LNCaP clone FGC (cell line): ENCODE measurements around the gene RARS2.
A peak's percentile ranks its signal among the peaks of the same experiment; 100 is the strongest.

ENCODE experiments used
- DNase-seq: peaks from one replicate; pipeline ENCODE4 v3.0.0-alpha.2; 2011; ENCODE audit warnings: low read depth
- H3K4me3 ChIP-seq: 2 replicates; pipeline ENCODE4 v1.5.1; 2011; ENCODE audit warnings: mild to moderate bottlenecking, low read depth, low read length, control low read depth
- TF ChIP-seq, protein P1 (sequence below): IDR thresholded peaks from 2 replicates; pipeline ENCODE4 v1.5.1; 2012; ENCODE audit warnings: mild to moderate bottlenecking; ENCODE audit not compliant: control insufficient read depth, insufficient read depth; ENCODE audit errors: extremely low read depth

Gene RARS2, protein sequence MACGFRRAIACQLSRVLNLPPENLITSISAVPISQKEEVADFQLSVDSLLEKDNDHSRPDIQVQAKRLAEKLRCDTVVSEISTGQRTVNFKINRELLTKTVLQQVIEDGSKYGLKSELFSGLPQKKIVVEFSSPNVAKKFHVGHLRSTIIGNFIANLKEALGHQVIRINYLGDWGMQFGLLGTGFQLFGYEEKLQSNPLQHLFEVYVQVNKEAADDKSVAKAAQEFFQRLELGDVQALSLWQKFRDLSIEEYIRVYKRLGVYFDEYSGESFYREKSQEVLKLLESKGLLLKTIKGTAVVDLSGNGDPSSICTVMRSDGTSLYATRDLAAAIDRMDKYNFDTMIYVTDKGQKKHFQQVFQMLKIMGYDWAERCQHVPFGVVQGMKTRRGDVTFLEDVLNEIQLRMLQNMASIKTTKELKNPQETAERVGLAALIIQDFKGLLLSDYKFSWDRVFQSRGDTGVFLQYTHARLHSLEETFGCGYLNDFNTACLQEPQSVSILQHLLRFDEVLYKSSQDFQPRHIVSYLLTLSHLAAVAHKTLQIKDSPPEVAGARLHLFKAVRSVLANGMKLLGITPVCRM

DNA sequence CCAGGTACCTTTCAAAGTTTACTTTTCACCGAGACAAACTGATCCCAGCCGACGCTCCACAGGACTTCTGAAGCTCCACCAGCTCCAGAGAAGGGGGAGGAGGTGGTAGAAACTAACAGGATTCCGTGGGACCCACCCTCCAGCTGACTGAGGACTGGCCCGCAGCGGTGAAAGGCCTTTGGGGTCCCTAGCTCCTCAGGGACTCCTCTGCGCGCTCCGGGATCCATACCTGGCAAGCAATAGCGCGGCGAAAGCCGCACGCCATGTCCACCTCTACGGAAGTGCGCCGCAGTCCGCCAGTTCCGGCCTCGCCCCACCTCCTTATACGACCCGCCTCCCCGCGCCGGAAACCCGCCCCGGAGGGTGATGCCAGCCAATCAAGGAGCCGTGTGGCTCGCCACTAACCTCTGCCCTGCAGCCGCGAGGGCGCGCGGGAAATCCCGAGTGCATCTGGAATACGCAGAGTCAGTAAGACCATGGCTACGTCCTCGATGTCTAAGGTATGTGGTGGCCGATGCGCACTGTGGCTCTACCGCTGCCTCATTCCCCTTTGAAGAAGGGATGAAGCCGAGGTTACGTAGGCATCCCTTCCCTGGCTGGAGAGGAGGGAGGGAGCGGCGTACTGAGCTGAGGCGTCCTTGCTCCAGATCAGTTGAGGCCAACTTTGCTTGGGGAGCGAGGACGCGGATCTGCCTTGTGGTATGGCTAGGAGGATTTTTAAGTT, at the start of gene RARS2, which contains the start of gene ORC3:
Gene RARS2, minus strand, starts transcription at position 295 of the 724 bp plus-strand sequence. Its CDS starts 30 bp downstream, at position 265.
Gene ORC3, plus strand, starts transcription at position 443 of the 724 bp plus-strand sequence. Its CDS starts 34 bp downstream, at position 477.
- TF ChIP-seq, protein P1, sequence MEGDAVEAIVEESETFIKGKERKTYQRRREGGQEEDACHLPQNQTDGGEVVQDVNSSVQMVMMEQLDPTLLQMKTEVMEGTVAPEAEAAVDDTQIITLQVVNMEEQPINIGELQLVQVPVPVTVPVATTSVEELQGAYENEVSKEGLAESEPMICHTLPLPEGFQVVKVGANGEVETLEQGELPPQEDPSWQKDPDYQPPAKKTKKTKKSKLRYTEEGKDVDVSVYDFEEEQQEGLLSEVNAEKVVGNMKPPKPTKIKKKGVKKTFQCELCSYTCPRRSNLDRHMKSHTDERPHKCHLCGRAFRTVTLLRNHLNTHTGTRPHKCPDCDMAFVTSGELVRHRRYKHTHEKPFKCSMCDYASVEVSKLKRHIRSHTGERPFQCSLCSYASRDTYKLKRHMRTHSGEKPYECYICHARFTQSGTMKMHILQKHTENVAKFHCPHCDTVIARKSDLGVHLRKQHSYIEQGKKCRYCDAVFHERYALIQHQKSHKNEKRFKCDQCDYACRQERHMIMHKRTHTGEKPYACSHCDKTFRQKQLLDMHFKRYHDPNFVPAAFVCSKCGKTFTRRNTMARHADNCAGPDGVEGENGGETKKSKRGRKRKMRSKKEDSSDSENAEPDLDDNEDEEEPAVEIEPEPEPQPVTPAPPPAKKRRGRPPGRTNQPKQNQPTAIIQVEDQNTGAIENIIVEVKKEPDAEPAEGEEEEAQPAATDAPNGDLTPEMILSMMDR, result no peak
- H3K4me3 ChIP-seq, result peak within 1 kb of the TSS; percentile 82
- DNase-seq, result peak; percentile 60

GRCh38 chr6:87639373-87639772, 49.6 kb upstream of the RARS2 start:
- TF ChIP-seq, protein P1, result no peak
- no peak for DNase-seq
- H3K4me3 ChIP-seq, result no peak overlapping the region

DNA sequence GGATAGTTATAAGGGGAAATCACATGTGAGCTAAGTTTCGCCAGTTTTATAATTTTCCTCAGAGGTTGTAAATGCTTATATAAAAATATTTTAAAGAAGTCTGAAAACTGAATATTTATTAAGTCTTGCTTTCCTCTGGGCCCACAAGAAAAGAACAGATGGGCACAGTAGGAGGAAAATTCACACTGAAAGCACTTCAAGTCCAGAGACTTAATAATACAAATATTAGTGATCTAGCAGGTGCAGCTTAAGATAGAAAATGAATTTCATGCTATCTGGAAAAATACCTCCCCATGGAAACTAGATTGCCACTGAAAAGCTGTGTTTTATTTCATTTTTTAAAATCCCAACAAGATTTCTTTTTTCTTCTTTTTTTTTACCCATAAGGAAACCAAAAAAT, 47.3 kb upstream of the RARS2 start:
- DNase-seq, result no peak
- no peak overlapping the region for H3K4me3 ChIP-seq
- TF ChIP-seq, protein P1, result no peak

DNA sequence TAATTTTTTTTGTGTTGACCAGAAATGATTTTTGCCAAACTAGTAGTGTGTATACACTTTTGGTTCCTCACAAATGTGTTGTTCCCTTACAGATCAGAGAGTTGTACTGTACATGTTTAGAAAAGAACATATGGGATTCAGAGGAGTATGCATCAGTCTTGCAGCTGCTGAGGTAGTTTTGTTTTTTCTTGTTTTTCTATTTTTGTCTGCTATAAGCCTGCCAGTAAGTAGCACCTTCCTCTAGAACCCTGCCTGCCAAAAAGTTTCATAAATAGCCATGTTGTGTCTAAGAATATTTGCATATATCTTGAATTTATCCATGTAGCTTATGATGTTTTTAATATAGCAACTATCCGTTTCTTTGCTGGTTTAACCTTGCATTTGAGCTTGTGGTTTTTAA, 46.5 kb upstream of the RARS2 start:
- no peak overlapping the region for H3K4me3 ChIP-seq
- TF ChIP-seq, protein P1, result no peak
- DNase-seq, result no peak

- no peak for DNase-seq
- H3K4me3 ChIP-seq, result no peak overlapping the region
- TF ChIP-seq, protein P1, result no peak
Observed at GRCh38 chr6:87633851-87634250, 44.1 kb upstream of the RARS2 start.

DNA sequence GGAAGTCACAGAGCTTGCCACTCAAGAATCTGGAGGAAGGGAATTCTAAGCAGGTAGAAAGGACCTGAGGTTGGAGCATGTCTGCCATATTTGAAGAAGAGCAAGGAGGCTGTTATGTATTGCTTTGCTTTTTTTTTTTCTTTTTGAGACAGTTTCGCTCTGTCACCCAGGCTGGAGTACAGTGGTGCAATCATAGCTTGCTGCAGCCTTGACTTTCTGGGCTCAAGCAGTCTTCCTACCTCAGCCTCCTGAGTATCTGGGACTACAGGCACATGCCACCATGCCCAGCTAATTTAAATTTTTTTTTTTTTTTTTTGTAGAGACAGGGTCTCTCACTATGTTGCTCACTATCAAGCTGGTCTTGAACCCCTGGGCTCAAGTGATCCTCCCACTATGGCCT, 41.0 kb upstream of the RARS2 start:
- no peak for DNase-seq
- TF ChIP-seq, protein P1, result no peak
- no peak overlapping the region for H3K4me3 ChIP-seq
